B cell (primary cell): ENCODE results near the gene DOCK8. TPM values are rescaled to one million over a fixed set of nuclear protein-coding genes. Genes with fewer than 3 reads are reported as not detected.

ENCODE experiments used
- ATAC-seq: fragments of 200-7000 bp; cut with Tn5 transposase; one replicate; pipeline ENCODE4 v1.10.0; 2021; ENCODE audit warnings: low read depth, mild to moderate bottlenecking, moderate number of reproducible peaks, moderate library complexity
- CTCF ChIA-PET: fragments of 350-600 bp; sonication (Branson Sonifier 250); formaldehyde crosslinking; loops from one replicate; lab custom pipeline; 2021; ENCODE audit warnings: antibody characterized with exemption, inconsistent platforms; lab: Charles Lee
- POLR2A ChIA-PET: fragments of 350-600 bp; sonication (Branson Sonifier 250); formaldehyde crosslinking; loops from one replicate; lab custom pipeline; 2021; ENCODE audit warnings: antibody characterized with exemption; lab: Charles Lee
- DNase-seq: peaks from one replicate; pipeline ENCODE4 v3.0.0; 2013
- H2AFZ ChIP-seq: 2 replicates; pipeline ENCODE4 v1.6.1; 2012; ENCODE audit warnings: mild to moderate bottlenecking, low read depth, low read length; ENCODE audit not compliant: insufficient read depth, poor library complexity, severe bottlenecking
- H3K27ac ChIP-seq, 2 donors: 1 replicate in 1 of 2; 2 replicates in 1 of 2; pipeline ENCODE4 v1.5.1; 2012 to 2013; ENCODE audit warnings: low read length in 2 of 2, mild to moderate bottlenecking in 2 of 2, moderate library complexity in 1 of 2
- H3K27me3 ChIP-seq, 4 experiments: fragments of 200-600 bp in 1 of 4; sonication (generic) in 1 of 4; replicated peaks in 1 of 4; 1 replicate in 2 of 4; 2 replicates in 2 of 4; pipeline versions ENCODE4 v1.6.1 to v1.7.0; 2013 to 2016; ENCODE audit warnings: low read length in 3 of 4, mild to moderate bottlenecking in 2 of 4, mixed read lengths in 1 of 4, moderate library complexity in 1 of 4; ENCODE audit not compliant: insufficient read depth in 4 of 4, control insufficient read depth in 3 of 4; ENCODE audit errors: control extremely low read depth in 1 of 4
- H3K36me3 ChIP-seq, 2 experiments: replicated peaks in 1 of 2; 1 replicate in 1 of 2; 2 replicates in 1 of 2; pipeline versions ENCODE4 v1.6.1 to v1.7.1; 2013; ENCODE audit warnings: low read length in 1 of 2; ENCODE audit not compliant: insufficient read depth in 2 of 2, control insufficient read depth in 1 of 2; ENCODE audit errors: control extremely low read depth in 1 of 2, extremely low read depth in 1 of 2
- H3K4me1 ChIP-seq, 2 donors: fragments of 200-600 bp in 1 of 2; sonication (generic) in 1 of 2; 1 replicate in 1 of 2; 2 replicates in 1 of 2; pipeline versions ENCODE4 v1.5.1 to v1.6.1; 2013 to 2017; ENCODE audit warnings: low read length in 2 of 2; ENCODE audit not compliant: control insufficient read depth in 2 of 2, insufficient read depth in 2 of 2
- H3K4me2 ChIP-seq: replicated peaks from 2 replicates; pipeline ENCODE3; 2012; ENCODE audit warnings: mild to moderate bottlenecking, low read depth, low read length; ENCODE audit not compliant: poor library complexity, severe bottlenecking
- H3K4me3 ChIP-seq, 5 experiments: fragments of 200-600 bp in 1 of 5; sonication (generic) in 1 of 5; 1 replicate in 3 of 5; 2 replicates in 2 of 5; pipeline versions ENCODE4 v1.5.1 to v1.7.0; 2011 to 2016; ENCODE audit warnings: low read length in 4 of 5, mild to moderate bottlenecking in 4 of 5, low read depth in 2 of 5, control low read depth in 1 of 5, moderate library complexity in 1 of 5; ENCODE audit not compliant: insufficient read depth in 1 of 5; ENCODE audit errors: control extremely low read depth in 1 of 5, extremely low read depth in 1 of 5
- H3K79me2 ChIP-seq: fragments of 200-600 bp; sonication (generic); one replicate; pipeline ENCODE4 v1.6.0; 2016; ENCODE audit warnings: low read length; ENCODE audit not compliant: control insufficient read depth, insufficient read depth
- H3K9ac ChIP-seq: fragments of 200-600 bp; sonication (generic); 2 replicates; pipeline ENCODE4 v1.6.1; 2017; ENCODE audit warnings: mild to moderate bottlenecking, low read length, moderate library complexity
- H3K9me3 ChIP-seq, 3 donors: one replicate each; pipeline versions ENCODE4 v1.6.1 to v1.7.1; 2013; ENCODE audit warnings: low read length in 2 of 3; ENCODE audit not compliant: control insufficient read depth in 2 of 3, insufficient read depth in 1 of 3; ENCODE audit errors: control extremely low read depth in 1 of 3
- H4K20me1 ChIP-seq: 2 replicates; pipeline ENCODE4 v1.6.0; 2012; ENCODE audit warnings: mild to moderate bottlenecking, low read length; ENCODE audit not compliant: insufficient read depth, control insufficient read depth, poor library complexity, severe bottlenecking
- H3K27ac Mint-ChIP-seq: one replicate; pipeline ENCODE4 v1.8.0; 2021; ENCODE audit warnings: mixed read lengths
- H3K27me3 Mint-ChIP-seq: one replicate; pipeline ENCODE4 v1.8.0; 2021; ENCODE audit warnings: mixed read lengths
- H3K4me1 Mint-ChIP-seq: one replicate; pipeline ENCODE4 v1.8.0; 2021; ENCODE audit warnings: mixed read lengths
- H3K4me3 Mint-ChIP-seq: one replicate; pipeline ENCODE4 v1.8.0; 2021; ENCODE audit warnings: mixed read lengths
- H3K9me3 Mint-ChIP-seq: one replicate; pipeline ENCODE4 v1.8.0; 2022; ENCODE audit warnings: mixed read lengths; ENCODE audit not compliant: insufficient read depth
- EZH2 ChIP-seq: IDR thresholded peaks from 2 replicates; pipeline ENCODE4 v1.6.1; 2012; ENCODE audit warnings: borderline replicate concordance, low read depth, mild to moderate bottlenecking, moderate library complexity, low read length; ENCODE audit not compliant: insufficient read depth, poor library complexity, severe bottlenecking
- WGBS: methylation state at CpG from one replicate; pipeline ENCODE4 v1.1.5; 2013; ENCODE audit warnings: missing lambda C conversion rate; ENCODE audit not compliant: insufficient coverage; 5-methylcytosine and 5-hydroxymethylcytosine counted together
- intact Hi-C: fragments of 100-400 bp; cut with micrococcal nuclease; formaldehyde crosslinking; loops from one replicate; pipeline ENCODE4 v1.10.0; 2022
- polyA plus RNA-seq: library from polyadenylated mRNA; depleted of rRNA; stranded (reverse); fragments of >200 nt; gene quantifications from 2 replicates; pipeline ENCODE4 v1.2.3, GENCODE V29; 2012
- total RNA-seq, 2 donors: library from RNA; stranded (reverse); fragments of 120-200 nt in 1 of 2; gene quantifications; 1 replicate in 1 of 2; 2 replicates in 1 of 2; pipeline versions ENCODE4 v1.2.3 to v1.2.4, GENCODE V29; 2013 to 2022
- TF ChIP-seq, protein P1 (sequence below): fragments of 200-600 bp; IDR thresholded peaks from one replicate; pipeline ENCODE4 v1.8.0; 2022; ENCODE audit warnings: antibody characterized with exemption, mild to moderate bottlenecking

Gene DOCK8
- total and polyA plus RNA-seq, 2 donors (not counting 1 experiment from before 2014, with no cell fraction given): 47.6 to 288 TPM

- no peak for ATAC-seq
- H3K27ac ChIP-seq: peak overlapping the region; percentile 65 to 94
- POLR2A ChIA-PET: interaction anchor here (0.6 kb wide), 1 partner anchor 184 kb away, joined by 5 read pairs; no protein-coding TSS in a partner anchor
Measured at GRCh38 chr9:274406-274805, 59.7 kb downstream of the DOCK8 start.

More at GRCh38 chr9:274406-274805, 59.7 kb downstream of the DOCK8 start:
- Histone ChIP-seq H3K79me2 (peaks cover 86% of the 10 kb centered on the region), H2AFZ (peak overlapping the region; percentile 74), H3K4me3 (peak overlapping the region; percentile 44 to 98 (median 80)), H3K4me2 (peak overlapping the region; percentile 69), H3K9ac (peak overlapping the region; percentile 86), H4K20me1 (no peaks in the 10 kb centered on the region), H3K9me3 (no peaks in the 10 kb centered on the region), H3K4me1 (peaks cover 57 to 74% of the 10 kb centered on the region in 2 donors), H3K36me3 (peaks cover 3 to 40% of the 10 kb centered on the region in 2 experiments), H3K27me3 (no peaks in the 10 kb centered on the region)
- intact Hi-C loops: loop anchor here (5.0 kb wide), 1 partner anchor 97 kb away; the partner anchor contains the start of gene ZNG1A
- Mint-ChIP-seq H3K27ac (peak overlapping the region; percentile 91), H3K4me1 (peaks cover 46% of the 10 kb centered on the region), H3K27me3 (no peaks in the 10 kb centered on the region), H3K9me3 (no peaks in the 10 kb centered on the region), H3K4me3 (peak overlapping the region; percentile 80)
- CTCF ChIA-PET: interaction anchor here (1.0 to 3.7 kb wide), 3 partner anchors 32 to 98 kb away, joined by 4 to 27 read pairs (median 4); partner anchors contain the start of gene DOCK8
- WGBS: no CpG with 5 or more reads among the region's 6 CpGs
- TF ChIP-seq, protein P1, sequence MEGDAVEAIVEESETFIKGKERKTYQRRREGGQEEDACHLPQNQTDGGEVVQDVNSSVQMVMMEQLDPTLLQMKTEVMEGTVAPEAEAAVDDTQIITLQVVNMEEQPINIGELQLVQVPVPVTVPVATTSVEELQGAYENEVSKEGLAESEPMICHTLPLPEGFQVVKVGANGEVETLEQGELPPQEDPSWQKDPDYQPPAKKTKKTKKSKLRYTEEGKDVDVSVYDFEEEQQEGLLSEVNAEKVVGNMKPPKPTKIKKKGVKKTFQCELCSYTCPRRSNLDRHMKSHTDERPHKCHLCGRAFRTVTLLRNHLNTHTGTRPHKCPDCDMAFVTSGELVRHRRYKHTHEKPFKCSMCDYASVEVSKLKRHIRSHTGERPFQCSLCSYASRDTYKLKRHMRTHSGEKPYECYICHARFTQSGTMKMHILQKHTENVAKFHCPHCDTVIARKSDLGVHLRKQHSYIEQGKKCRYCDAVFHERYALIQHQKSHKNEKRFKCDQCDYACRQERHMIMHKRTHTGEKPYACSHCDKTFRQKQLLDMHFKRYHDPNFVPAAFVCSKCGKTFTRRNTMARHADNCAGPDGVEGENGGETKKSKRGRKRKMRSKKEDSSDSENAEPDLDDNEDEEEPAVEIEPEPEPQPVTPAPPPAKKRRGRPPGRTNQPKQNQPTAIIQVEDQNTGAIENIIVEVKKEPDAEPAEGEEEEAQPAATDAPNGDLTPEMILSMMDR: no peak
- TF ChIP-seq EZH2: no peak
- no peak for DNase-seq
